Stimulated activated CD8-positive, alpha-beta memory T cell treated with anti-CD3 and anti-CD28 coated beads, Interleukin-7, amount 100 ng/mL, for 1 hour (primary cell): ENCODE data around the gene HIVEP3.

ENCODE experiments used
- DNase-seq, 2 donors: peaks; one replicate each; pipeline ENCODE4 v3.0.0-alpha.2; 2020; ENCODE audit warnings: low read depth in 2 of 2

Gene HIVEP3

GRCh38 chr1:41535276-41535675 is 383.4 kb downstream of the HIVEP3 start:
- no peak for DNase-seq

- DNase-seq: no peak
These were observed 384.3 kb downstream of the HIVEP3 start for GRCh38 chr1:41534181-41535076.

- DNase-seq: no peak
These were observed 385.0 kb downstream of the HIVEP3 start for GRCh38 chr1:41533731-41534080.

- DNase-seq: no peak
These were observed 385.5 kb downstream of the HIVEP3 start for GRCh38 chr1:41533016-41533730.

- no peak for DNase-seq
These were observed 386.3 kb downstream of the HIVEP3 start for GRCh38 chr1:41532206-41532975.

- no peak for DNase-seq
These were observed 388.3 kb downstream of the HIVEP3 start for GRCh38 chr1:41530411-41530810.

- DNase-seq: no peak
These were observed 388.9 kb downstream of the HIVEP3 start for GRCh38 chr1:41529621-41530395.

GRCh38 chr1:41528726-41529605 is 389.8 kb downstream of the HIVEP3 start:
- DNase-seq: no peak

GRCh38 chr1:41528106-41528505 is 390.6 kb downstream of the HIVEP3 start:
- no peak for DNase-seq

GRCh38 chr1:41526956-41527561 is 391.7 kb downstream of the HIVEP3 start:
- no peak for DNase-seq

- DNase-seq: no peak
These were observed 392.7 kb downstream of the HIVEP3 start for GRCh38 chr1:41525891-41526587.

- DNase-seq: no peak
These were observed 393.7 kb downstream of the HIVEP3 start for GRCh38 chr1:41524676-41525675.

GRCh38 chr1:41523949-41524675 is 394.6 kb downstream of the HIVEP3 start:
- no peak for DNase-seq

GRCh38 chr1:41523071-41523470 is 395.7 kb downstream of the HIVEP3 start:
- DNase-seq: no peak

- DNase-seq: no peak
These were observed 397.0 kb downstream of the HIVEP3 start for GRCh38 chr1:41521766-41522165.

GRCh38 chr1:41520951-41521752 is 397.6 kb downstream of the HIVEP3 start:
- DNase-seq: no peak

GRCh38 chr1:41519667-41520066 is 399.1 kb downstream of the HIVEP3 start:
- no peak for DNase-seq
